Stimulated activated CD4-positive, alpha-beta T cell treated with anti-CD3 and anti-CD28 coated beads, Interleukin-2, amount 100 ng/mL, for 24 hours (primary cell): ENCODE measurements around the gene ASPM.

Source experiments
- DNase-seq, 2 donors: peaks; one replicate each; pipeline ENCODE4 v3.0.0-alpha.2; 2020

Gene ASPM

GRCh38 chr1:197146101-197147095 is at the start of gene ASPM:
ASPM (minus strand) TSS chr1:197146669; CDS start chr1:197146437, 232 bp downstream.
- DNase-seq: peak; percentile 92 to 95

- no peak for DNase-seq
These were observed 48.6 kb upstream of the ASPM start for GRCh38 chr1:197195100-197195499.

- DNase-seq: no peak
These were observed 37.7 kb upstream of the ASPM start for GRCh38 chr1:197184190-197184589.

GRCh38 chr1:197183195-197183748 is 36.8 kb upstream of the ASPM start:
- no peak for DNase-seq

GRCh38 chr1:197182716-197183115 is 36.2 kb upstream of the ASPM start:
- DNase-seq: no peak

GRCh38 chr1:197181982-197182381 is 35.5 kb upstream of the ASPM start:
- no peak for DNase-seq

GRCh38 chr1:197180252-197180878 is 33.9 kb upstream of the ASPM start:
- DNase-seq: no peak

- DNase-seq: no peak
These were observed 32.5 kb upstream of the ASPM start for GRCh38 chr1:197178998-197179397.

GRCh38 chr1:197174818-197175217 is 28.3 kb upstream of the ASPM start:
- no peak for DNase-seq

GRCh38 chr1:197173571-197174507 is 27.4 kb upstream of the ASPM start:
- no peak for DNase-seq

- DNase-seq: no peak
These were observed 25.1 kb upstream of the ASPM start for GRCh38 chr1:197171531-197171930.

- DNase-seq: no peak
These were observed 24.1 kb upstream of the ASPM start for GRCh38 chr1:197170538-197170937.

- no peak for DNase-seq
These were observed 13.0 kb upstream of the ASPM start for GRCh38 chr1:197159461-197159860.

- no peak for DNase-seq
These were observed 10.2 kb upstream of the ASPM start for GRCh38 chr1:197156692-197157091.

GRCh38 chr1:197152662-197153061 is 6.2 kb upstream of the ASPM start:
- DNase-seq: no peak

GRCh38 chr1:197151185-197151584 is 4.7 kb upstream of the ASPM start:
- DNase-seq: no peak

- DNase-seq: no peak
These were observed 4.0 kb upstream of the ASPM start for GRCh38 chr1:197150336-197151005.

- no peak for DNase-seq
These were observed 2.9 kb upstream of the ASPM start for GRCh38 chr1:197149340-197149739.

GRCh38 chr1:197145446-197146024 is 934 bp downstream of the ASPM start:
- DNase-seq: no peak

GRCh38 chr1:197144570-197145325 is 1.7 kb downstream of the ASPM start:
- DNase-seq: peak in 1 of 2 donors; percentile 9

- no peak for DNase-seq
These were observed 3.2 kb downstream of the ASPM start for GRCh38 chr1:197143276-197143675.
